Smooth muscle cell (in vitro differentiated cells): ENCODE data around the gene METTL25B. TPM values are rescaled to one million over a fixed set of nuclear protein-coding genes. Genes with fewer than 3 reads are reported as not detected.

ENCODE experiments used
- DNase-seq: peaks from one replicate; lab custom pipeline; 2025; ENCODE audit not compliant: unreplicated experiment; lab: John Stamatoyannopoulos, UW
- H2AFZ ChIP-seq: fragments of 200-600 bp; sonication (generic); 2 replicates; pipeline ENCODE4 v1.6.0; 2016; ENCODE audit warnings: antibody characterized with exemption, low read depth, mild to moderate bottlenecking
- H3F3A ChIP-seq: fragments of 200-600 bp; sonication (generic); 2 replicates; pipeline ENCODE4 v1.6.0; 2017; ENCODE audit warnings: antibody characterized with exemption, low read depth
- H3K27ac ChIP-seq: fragments of 200-600 bp; sonication (generic); 2 replicates; pipeline ENCODE4 v1.5.1; 2016; ENCODE audit warnings: low read depth, mild to moderate bottlenecking
- H3K27me3 ChIP-seq: fragments of 200-600 bp; sonication (generic); 2 replicates; pipeline ENCODE4 v1.6.1; 2016; ENCODE audit warnings: low read depth, mild to moderate bottlenecking
- H3K36me3 ChIP-seq: fragments of 200-600 bp; sonication (generic); 2 replicates; pipeline ENCODE4 v1.5.1; 2016; ENCODE audit warnings: low read depth
- H3K4me1 ChIP-seq: fragments of 200-600 bp; sonication (generic); 2 replicates; pipeline ENCODE4 v1.5.1; 2016; ENCODE audit warnings: low read depth
- H3K4me2 ChIP-seq: fragments of 200-600 bp; sonication (generic); 2 replicates; pipeline ENCODE4 v1.6.0; 2016; ENCODE audit warnings: mild to moderate bottlenecking
- H3K4me3 ChIP-seq: fragments of 200-600 bp; sonication (generic); 2 replicates; pipeline ENCODE4 v1.5.1; 2016; ENCODE audit warnings: mild to moderate bottlenecking
- H3K79me2 ChIP-seq: fragments of 200-600 bp; sonication (generic); 2 replicates; pipeline ENCODE4 v1.6.0; 2016; ENCODE audit warnings: low read depth, mild to moderate bottlenecking
- H3K9ac ChIP-seq: fragments of 200-600 bp; sonication (generic); 2 replicates; pipeline ENCODE4 v1.6.0; 2016; ENCODE audit warnings: low read depth
- H3K9me3 ChIP-seq: fragments of 200-600 bp; sonication (generic); replicated peaks from 2 replicates; pipeline ENCODE4 v1.5.1; 2016; ENCODE audit warnings: low read depth
- H4K20me1 ChIP-seq: fragments of 200-600 bp; sonication (generic); 2 replicates; pipeline ENCODE4 v1.6.0; 2016; ENCODE audit warnings: low read depth
- CTCF ChIP-seq: fragments of 200-600 bp; sonication (generic); IDR thresholded peaks from 2 replicates; pipeline ENCODE4 v1.5.1; 2017; ENCODE audit warnings: borderline replicate concordance, mild to moderate bottlenecking, antibody characterized with exemption; ENCODE audit not compliant: insufficient read depth, poor library complexity, severe bottlenecking
- WGBS: methylation state at CpG from one replicate; pipeline ENCODE4 v1.1.7; 2016; ENCODE audit warnings: low lambda C conversion rate; 5-methylcytosine and 5-hydroxymethylcytosine counted together
- polyA plus RNA-seq: library from polyadenylated mRNA; unstranded; fragments of >200 nt; fragmentation: Nextera tagmentation; extraction: Ambion mirVana; gene quantifications from 2 replicates; pipeline ENCODE4 v1.2.1, GENCODE V29; 2016
- total RNA-seq: library from RNA; depleted of rRNA; stranded (reverse); fragments of >200 nt; gene quantifications from 2 replicates; pipeline ENCODE4 v1.2.3, GENCODE V29; 2014

The METTL25B gene
- total and polyA plus RNA-seq, 2 experiments from 2014 or later: 11.0 to 17.5 TPM

- peak overlapping the region; percentile 64 for H3K9ac ChIP-seq
- TF ChIP-seq CTCF: peak; percentile 90
- H3K9me3 ChIP-seq: no peaks in the 10 kb centered on the region
- H3K4me2 ChIP-seq: peak overlapping the region; percentile 91
- H3F3A ChIP-seq: peaks cover 16% of the 10 kb centered on the region
- peak overlapping the region; percentile 54 for H3K4me3 ChIP-seq
- 1% methylated on average over 43 of the region's 45 CpGs for WGBS
- H3K79me2 ChIP-seq: peaks cover 12% of the 10 kb centered on the region
- peaks cover 61% of the 10 kb centered on the region for H3K4me1 ChIP-seq
- no peaks in the 10 kb centered on the region for H3K36me3 ChIP-seq
- peaks cover 36% of the 10 kb centered on the region for H4K20me1 ChIP-seq
- H3K27me3 ChIP-seq: no peaks in the 10 kb centered on the region
- DNase-seq: peak; percentile 84
- peak overlapping the region; percentile 68 for H3K27ac ChIP-seq
- no peak overlapping the region for H2AFZ ChIP-seq
Observed at GRCh38 chr1:156705918-156706656, 22.2 kb upstream of the METTL25B start.

GRCh38 chr1:156706657-156707416, 21.4 kb upstream of the METTL25B start:
- H3K27me3 ChIP-seq: no peaks in the 10 kb centered on the region
- H3F3A ChIP-seq: peaks cover 16% of the 10 kb centered on the region
- H3K4me2 ChIP-seq: peak overlapping the region; percentile 91
- peak; percentile 68 for DNase-seq
- H2AFZ ChIP-seq: no peak overlapping the region
- no peak for TF ChIP-seq CTCF
- H3K4me3 ChIP-seq: peak overlapping the region; percentile 54
- H3K9me3 ChIP-seq: no peaks in the 10 kb centered on the region
- peak overlapping the region; percentile 64 for H3K9ac ChIP-seq
- 2% methylated on average over 29 of the region's 29 CpGs for WGBS
- H3K27ac ChIP-seq: peak overlapping the region; percentile 68
- peaks cover 29% of the 10 kb centered on the region for H4K20me1 ChIP-seq
- H3K4me1 ChIP-seq: peaks cover 66% of the 10 kb centered on the region
- no peaks in the 10 kb centered on the region for H3K36me3 ChIP-seq
- peaks cover 12% of the 10 kb centered on the region for H3K79me2 ChIP-seq

GRCh38 chr1:156707417-156708217, 20.7 kb upstream of the METTL25B start:
- no peak for TF ChIP-seq CTCF
- H3K4me1 ChIP-seq: peaks cover 66% of the 10 kb centered on the region
- peak overlapping the region; percentile 66 for H3K27ac ChIP-seq
- H3K9ac ChIP-seq: no peak overlapping the region
- H2AFZ ChIP-seq: no peak overlapping the region
- H4K20me1 ChIP-seq: peaks cover 21% of the 10 kb centered on the region
- H3K36me3 ChIP-seq: no peaks in the 10 kb centered on the region
- DNase-seq: no peak
- WGBS: 25% methylated on average over 6 of the region's 8 CpGs
- no peak overlapping the region for H3K4me3 ChIP-seq
- H3F3A ChIP-seq: peaks cover 16% of the 10 kb centered on the region
- peaks cover 12% of the 10 kb centered on the region for H3K79me2 ChIP-seq
- no peaks in the 10 kb centered on the region for H3K27me3 ChIP-seq
- peak overlapping the region; percentile 91 for H3K4me2 ChIP-seq
- H3K9me3 ChIP-seq: no peaks in the 10 kb centered on the region
